LNCAP (cell line): ENCODE results near the gene RSPO1.

ENCODE experiments used
- TF ChIP-seq, protein P1 (sequence below): fragments of 450-650 bp; IDR thresholded peaks from 2 replicates; pipeline ENCODE4 v1.5.1; 2017; ENCODE audit warnings: mild to moderate bottlenecking

RSPO1 gene

GRCh38 chr1:37609002-37609401 lies 25.7 kb downstream of the RSPO1 start:
- TF ChIP-seq, protein P1, sequence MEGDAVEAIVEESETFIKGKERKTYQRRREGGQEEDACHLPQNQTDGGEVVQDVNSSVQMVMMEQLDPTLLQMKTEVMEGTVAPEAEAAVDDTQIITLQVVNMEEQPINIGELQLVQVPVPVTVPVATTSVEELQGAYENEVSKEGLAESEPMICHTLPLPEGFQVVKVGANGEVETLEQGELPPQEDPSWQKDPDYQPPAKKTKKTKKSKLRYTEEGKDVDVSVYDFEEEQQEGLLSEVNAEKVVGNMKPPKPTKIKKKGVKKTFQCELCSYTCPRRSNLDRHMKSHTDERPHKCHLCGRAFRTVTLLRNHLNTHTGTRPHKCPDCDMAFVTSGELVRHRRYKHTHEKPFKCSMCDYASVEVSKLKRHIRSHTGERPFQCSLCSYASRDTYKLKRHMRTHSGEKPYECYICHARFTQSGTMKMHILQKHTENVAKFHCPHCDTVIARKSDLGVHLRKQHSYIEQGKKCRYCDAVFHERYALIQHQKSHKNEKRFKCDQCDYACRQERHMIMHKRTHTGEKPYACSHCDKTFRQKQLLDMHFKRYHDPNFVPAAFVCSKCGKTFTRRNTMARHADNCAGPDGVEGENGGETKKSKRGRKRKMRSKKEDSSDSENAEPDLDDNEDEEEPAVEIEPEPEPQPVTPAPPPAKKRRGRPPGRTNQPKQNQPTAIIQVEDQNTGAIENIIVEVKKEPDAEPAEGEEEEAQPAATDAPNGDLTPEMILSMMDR: no peak

DNA sequence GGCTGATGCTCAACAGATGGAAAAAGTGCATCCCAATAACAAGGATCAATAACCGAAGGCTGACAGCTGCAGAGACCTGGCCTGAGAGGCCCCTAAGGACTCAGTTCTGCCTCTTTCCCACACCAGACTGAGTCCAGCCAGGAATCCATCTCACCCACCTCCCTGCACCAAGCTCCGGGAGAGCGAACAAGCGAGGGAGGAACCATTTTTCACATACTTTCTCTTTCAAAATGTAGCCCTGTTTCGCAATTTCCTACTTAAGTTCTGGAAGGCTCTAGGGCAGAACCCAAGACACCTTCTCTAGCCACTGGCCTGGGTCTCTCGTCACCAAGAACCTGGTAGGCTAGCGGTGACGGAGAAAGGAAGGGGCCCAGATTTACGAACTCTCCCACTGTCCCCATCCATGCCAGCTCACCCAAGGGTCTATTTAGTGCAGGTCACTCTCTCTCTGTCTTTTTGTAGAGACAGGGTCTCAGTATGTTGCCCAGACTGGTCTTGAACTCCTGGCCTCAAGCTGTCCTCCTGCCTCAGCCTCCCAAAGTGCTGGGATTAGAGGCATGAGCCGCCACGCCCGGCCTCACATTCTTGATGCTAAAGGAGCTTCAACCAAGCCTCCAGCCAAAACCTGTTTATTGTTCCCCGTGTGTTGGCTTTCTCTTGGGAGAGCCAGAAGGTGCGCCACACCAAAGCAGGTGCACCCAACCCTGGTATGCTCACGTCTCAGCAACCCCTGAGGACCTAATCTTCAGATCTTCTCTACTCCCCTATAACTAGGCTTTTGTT lies 28.0 kb downstream of the RSPO1 start:
- TF ChIP-seq, protein P1: no peak

- TF ChIP-seq, protein P1: no peak
Observed at GRCh38 chr1:37605806-37606474, 28.8 kb downstream of the RSPO1 start.

DNA sequence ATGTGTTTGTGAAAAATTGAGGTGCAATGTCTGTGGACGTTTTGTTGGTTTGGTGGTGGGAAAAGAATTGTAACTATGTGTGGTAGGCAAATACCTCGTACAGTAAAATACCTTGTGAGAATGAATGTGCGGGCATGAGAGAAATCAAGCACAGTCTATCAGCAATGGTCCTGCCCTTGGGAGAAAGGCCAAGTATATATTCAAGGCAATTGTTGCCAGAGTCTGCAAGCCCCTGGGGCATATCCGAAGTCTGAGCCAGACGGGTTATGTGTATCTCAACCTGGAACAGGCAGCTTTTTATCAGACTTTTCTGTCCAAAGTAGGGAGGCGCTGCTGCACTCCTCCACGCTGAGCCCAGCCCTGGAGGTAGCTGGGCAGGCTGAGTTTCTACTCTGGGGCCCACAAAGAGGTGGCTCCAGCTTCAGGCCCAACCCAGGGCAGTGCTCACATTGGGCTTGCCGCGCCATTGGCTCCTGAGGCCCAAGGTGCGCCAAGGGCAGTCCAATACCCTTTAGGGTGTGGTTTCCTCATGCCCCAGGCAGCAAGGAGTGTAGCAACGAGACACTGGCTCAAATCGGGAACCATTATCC lies 29.5 kb downstream of the RSPO1 start:
- TF ChIP-seq, protein P1: no peak

- TF ChIP-seq, protein P1: peak; percentile 81
Observed at GRCh38 chr1:37602750-37603694, 31.7 kb downstream of the RSPO1 start.

GRCh38 chr1:37601441-37601840 lies 33.3 kb downstream of the RSPO1 start:
- TF ChIP-seq, protein P1: no peak

- TF ChIP-seq, protein P1: no peak
Observed at GRCh38 chr1:37599940-37600339, 34.8 kb downstream of the RSPO1 start.
